ENCODE measurements around the gene TMEM74B. TPM values are rescaled to one million over a fixed set of nuclear protein-coding genes. Genes with fewer than 3 reads are reported as not detected.
A peak's percentile ranks its signal among the peaks of the same experiment; 100 is the strongest.

The TMEM74B gene
- total and polyA plus RNA-seq, 9 of the 15 experiments (the other 6 are each of a cell fraction or from before 2014, with no cell fraction given), result 0.24 to 19.0 (median 7.5) TPM

- no TSS peak for BruUV-seq (replicated peaks)
- no peak overlapping the region for H3K9ac ChIP-seq (ENCODE audit: insufficient read depth in 1 of 2, low read depth in 2 of 2, low read length in 2 of 2)
- POLR2A ChIA-PET, result interaction anchor here (1.1 to 1.7 kb wide), 2 partner anchors 9 to 15 kb away, joined by 3 to 5 read pairs; no protein-coding TSS in a partner anchor
- no peaks in the 10 kb centered on the region for H3K9me3 ChIP-seq (replicated peaks; ENCODE audit: control insufficient read depth, insufficient read depth, low read depth, low read length)
- H2AFZ ChIP-seq (ENCODE audit: low read depth, low read length), result no peak overlapping the region
- no peak overlapping the region for H3K27ac ChIP-seq (ENCODE audit: extremely low read depth, low read depth, low read length)
- FAIRE-seq (no peak), DNase-seq (ENCODE audit: extremely low read depth in 1 of 4, low spot score in 3 of 4) (no peak), ATAC-seq (0 out of 3 replicates have a peak, but pooled peaks have one; percentile 42)
- H3K4me1 ChIP-seq (replicated peaks in 1 of 2; ENCODE audit: control insufficient read depth in 2 of 2, insufficient read depth in 2 of 2, low read length in 2 of 2), result peaks cover 0 to 4% of the 10 kb centered on the region in 2 experiments; a peak in 3 of 5 replicates
- WGBS (ENCODE audit: insufficient coverage, low coverage, missing lambda C conversion rate), result 0% methylated on average over 1 of the region's 2 CpGs
- no peaks in the 10 kb centered on the region for H3K79me2 ChIP-seq (ENCODE audit: control insufficient read depth, insufficient read depth, low read length)
- no peaks in the 10 kb centered on the region for H3K9me1 ChIP-seq (ENCODE audit: control insufficient read depth, insufficient read depth, low read length)
- in situ Hi-C loops (cut with MboI), result loop anchor here (10.0 kb wide), 1 partner anchor 382 kb away; no protein-coding TSS in a partner anchor
- CTCF ChIA-PET (ENCODE audit: low intra/inter-chr PET ratio), result no interaction called here
- H3K4me3 ChIP-seq, result no peak overlapping the region
- intact Hi-C loops (cut with micrococcal nuclease), result no loop called here
- H3K27me3 ChIP-seq (ENCODE audit: control insufficient read depth in 2 of 2, insufficient read depth in 2 of 2, low read length in 2 of 2), result no peaks in the 10 kb centered on the region
- H3K36me3 ChIP-seq (ENCODE audit: control insufficient read depth, insufficient read depth, low read length), result no peaks in the 10 kb centered on the region
- no peak overlapping the region for H3K4me2 ChIP-seq (ENCODE audit: insufficient read depth, low read length)
- H4K20me1 ChIP-seq (replicated peaks; ENCODE audit: control insufficient read depth, insufficient read depth, low read length), result no peaks in the 10 kb centered on the region
- TF ChIP-seq SFPQ (IDR thresholded peaks at IDR 0.05; ENCODE audit: low read depth, low read length) (no peak), TEAD2 (tag; IDR thresholded peaks at IDR 0.05) (no peak), CEBPG (CRISPR knock-in tag; IDR thresholded peaks at IDR 0.05) (peak; percentile 91), CEBPG (tag; conservative IDR thresholded peaks at IDR 0.05 in 1 of 2, IDR thresholded peaks at IDR 0.05 in 1 of 2) (peak in 1 of 2 experiments; percentile 78; a peak in 2 of 4 replicates), ETS1 (conservative IDR thresholded peaks at IDR 0.05; ENCODE audit: control insufficient read depth, low read depth, low read length) (no peak), ATF3 (IDR thresholded peaks at IDR 0.05) (peak; percentile 54; the same call in 1 of the 2 replicates), ATF3 (CRISPR knock-in tag; conservative IDR thresholded peaks at IDR 0.05) (no peak), ZMIZ1 (IDR thresholded peaks at IDR 0.05; ENCODE audit: low read depth in 2 of 2, low read length in 2 of 2) (no peak)
Measured at GRCh38 chr20:1196634-1197033, 11.9 kb upstream of the TMEM74B start.

All from K562 (cell line).